Right atrium auricular region (tissue), 2 donors: ENCODE measurements around the gene HK3. TPM values are rescaled to one million over a fixed set of nuclear protein-coding genes. Genes with fewer than 3 reads are reported as not detected.

ENCODE experiments used
- DNase-seq: peaks from one replicate; pipeline ENCODE4 v3.0.0-alpha.2; 2019; ENCODE audit warnings: low spot score
- H3K27ac ChIP-seq, 2 donors: fragments of 200-600 bp; sonication (generic); 1 replicate in 1 of 2; 2 replicates in 1 of 2; pipeline ENCODE4 v1.5.1; 2016 to 2019
- H3K27me3 ChIP-seq, 2 donors: fragments of 200-600 bp; sonication (generic); one replicate each; pipeline versions ENCODE4 v1.5.1 to v1.6.0; 2017 to 2019
- H3K36me3 ChIP-seq: fragments of 200-600 bp; sonication (generic); one replicate; pipeline ENCODE4 v1.5.1; 2016
- H3K4me1 ChIP-seq, 2 donors: fragments of 200-600 bp; sonication (generic); one replicate each; pipeline versions ENCODE4 v1.5.1 to v1.6.0; 2017 to 2019
- H3K4me3 ChIP-seq, 2 donors: fragments of 200-600 bp; sonication (generic); 1 replicate in 1 of 2; 2 replicates in 1 of 2; pipeline ENCODE4 v1.5.1; 2017 to 2019; ENCODE audit warnings: mild to moderate bottlenecking in 1 of 2, moderate library complexity in 1 of 2
- H3K9me3 ChIP-seq, 2 donors: fragments of 200-600 bp; sonication (generic); one replicate each; pipeline ENCODE4 v1.5.1; 2019
- CTCF ChIP-seq, 2 donors: fragments of 200-600 bp; sonication (generic); IDR thresholded peaks; one replicate each; pipeline ENCODE4 v1.5.1; 2019; ENCODE audit warnings: antibody characterized with exemption in 2 of 2
- total RNA-seq, 2 donors: library from RNA; depleted of rRNA; stranded (reverse); fragments of >200 nt; gene quantifications; one replicate each; pipeline ENCODE4 v1.1.0, GENCODE V29; 2016

Gene HK3
- total RNA-seq, 2 donors from 2014 or later, result 0.85 to 4.4 TPM

DNA sequence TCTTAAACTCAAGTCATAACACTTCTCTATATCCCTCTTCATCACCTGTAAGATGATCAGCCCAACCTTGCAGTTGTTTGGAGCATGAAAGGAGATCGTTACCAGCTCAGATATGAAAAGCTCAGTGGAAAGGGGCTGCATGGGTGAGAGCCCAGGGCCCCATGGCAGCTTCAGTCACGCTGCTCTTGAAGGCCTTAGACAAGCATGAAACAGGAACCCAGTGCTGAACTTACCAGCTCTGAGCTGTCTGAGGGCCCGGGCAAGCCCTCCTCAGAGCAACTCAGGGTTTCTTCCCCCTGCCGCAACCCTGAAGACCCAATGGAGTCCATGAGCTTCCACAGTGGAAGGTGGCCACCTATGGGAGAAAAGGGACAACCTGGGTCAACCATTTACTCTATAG, 3.3 kb downstream of the HK3 start:
- no peaks in the 10 kb centered on the region for H3K9me3 ChIP-seq
- DNase-seq, result no peak
- H3K36me3 ChIP-seq, result no peaks in the 10 kb centered on the region
- H3K27me3 ChIP-seq, result no peaks in the 10 kb centered on the region
- H3K4me3 ChIP-seq, result no peak overlapping the region
- peaks cover 0 to 4% of the 10 kb centered on the region in 2 donors for H3K4me1 ChIP-seq
- no peak for TF ChIP-seq CTCF (IDR thresholded peaks at IDR 0.05)
- H3K27ac ChIP-seq, result no peak overlapping the region

DNA sequence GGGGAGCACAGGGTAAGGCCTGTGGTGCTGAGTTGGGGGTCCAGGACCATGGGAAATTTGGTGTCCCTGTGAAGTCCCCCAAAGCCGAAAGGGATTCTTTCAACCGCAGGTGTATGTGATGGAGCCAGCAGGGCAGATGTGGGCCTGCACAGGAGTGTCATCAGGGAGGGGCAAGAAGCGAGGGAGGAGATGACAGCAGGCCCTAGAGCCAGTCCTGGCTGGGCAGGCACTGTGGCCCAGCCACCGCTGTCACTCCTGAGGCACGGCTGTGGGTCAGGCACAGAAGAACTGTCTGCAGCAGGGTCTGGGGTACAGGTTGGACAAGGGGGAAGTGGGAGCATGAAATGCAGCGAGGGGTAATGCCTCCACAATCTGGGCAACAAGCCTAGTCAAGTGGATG, 4.8 kb downstream of the HK3 start:
- Histone ChIP-seq H3K36me3 (no peaks in the 10 kb centered on the region), H3K27ac (no peak overlapping the region), H3K27me3 (no peaks in the 10 kb centered on the region), H3K4me3 (no peak overlapping the region), H3K4me1 (no peaks in the 10 kb centered on the region), H3K9me3 (no peaks in the 10 kb centered on the region)
- DNase-seq, result no peak
- TF ChIP-seq CTCF (IDR thresholded peaks at IDR 0.05), result no peak

DNA sequence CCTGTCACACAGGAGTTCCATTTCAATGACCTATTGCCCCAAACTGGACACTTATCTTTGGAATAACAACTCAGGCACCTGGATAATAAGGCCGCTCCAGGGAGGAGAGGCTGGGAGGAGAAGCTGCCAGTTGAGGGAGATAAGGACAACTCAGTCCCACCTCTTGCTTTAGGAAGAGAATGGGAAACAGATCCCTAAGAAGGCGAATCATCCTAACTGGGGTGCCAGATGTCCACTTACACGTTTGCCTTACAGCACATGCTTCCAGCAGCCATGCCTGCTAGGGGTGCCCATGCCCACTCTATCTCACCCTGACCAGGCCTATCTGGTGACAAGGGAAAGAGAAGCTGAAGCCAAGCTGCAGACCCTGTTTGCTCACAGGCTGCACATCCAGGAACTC, 6.5 kb downstream of the HK3 start:
- H3K4me1 ChIP-seq, result no peaks in the 10 kb centered on the region
- H3K36me3 ChIP-seq, result no peaks in the 10 kb centered on the region
- no peaks in the 10 kb centered on the region for H3K27me3 ChIP-seq
- H3K27ac ChIP-seq, result no peak overlapping the region
- H3K4me3 ChIP-seq, result no peak overlapping the region
- no peak for TF ChIP-seq CTCF (IDR thresholded peaks at IDR 0.05)
- no peaks in the 10 kb centered on the region for H3K9me3 ChIP-seq
- DNase-seq, result no peak

- Histone ChIP-seq H3K27me3 (no peaks in the 10 kb centered on the region), H3K4me3 (no peak overlapping the region), H3K27ac (no peak overlapping the region), H3K9me3 (no peaks in the 10 kb centered on the region), H3K4me1 (no peaks in the 10 kb centered on the region), H3K36me3 (no peaks in the 10 kb centered on the region)
- no peak for TF ChIP-seq CTCF (IDR thresholded peaks at IDR 0.05)
- no peak for DNase-seq
Measured at GRCh38 chr5:176891331-176891958, 7.7 kb downstream of the HK3 start.

DNA sequence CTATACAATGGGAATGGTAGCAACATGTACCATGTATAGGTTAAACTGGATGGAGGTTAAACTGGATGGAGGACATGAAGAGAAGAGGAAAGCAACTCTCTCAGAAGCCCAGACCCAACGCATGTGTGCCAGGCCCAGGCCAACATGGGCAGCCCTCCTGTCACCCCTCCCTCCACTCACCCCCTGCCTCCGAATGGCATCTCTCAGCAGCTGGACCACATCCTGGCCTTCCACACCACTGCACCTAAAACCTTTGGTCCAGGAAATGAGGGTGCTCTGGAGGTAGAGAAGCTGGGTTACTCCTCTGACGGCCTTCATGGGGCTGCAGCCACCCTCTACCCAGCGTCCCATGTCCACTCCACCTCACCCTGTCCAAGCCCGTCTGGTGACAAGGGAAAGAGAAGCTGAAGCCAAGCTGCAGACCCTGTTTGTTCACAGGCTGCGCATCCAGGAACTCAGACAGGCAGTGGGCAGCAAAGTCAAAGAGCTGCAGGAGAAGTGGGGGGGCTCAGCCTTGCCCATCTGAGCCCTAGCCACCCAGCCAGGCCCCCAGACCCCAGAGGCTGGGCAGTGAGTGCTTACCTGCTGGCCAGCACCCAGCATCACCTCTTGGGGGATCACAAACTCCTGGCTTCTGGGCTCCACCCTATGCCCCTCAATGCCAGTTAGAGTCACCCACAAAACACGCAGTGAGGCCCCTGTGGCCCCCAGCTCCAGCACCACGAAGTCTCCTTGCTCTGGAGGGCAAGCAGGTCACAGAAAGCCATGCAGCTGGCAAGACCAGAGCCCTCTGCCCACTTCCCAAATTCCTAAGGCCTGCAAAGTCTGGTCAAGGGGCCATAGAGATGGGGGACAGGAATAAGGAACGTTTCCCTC, 8.5 kb downstream of the HK3 start:
- Histone ChIP-seq H3K4me1 (no peaks in the 10 kb centered on the region), H3K27me3 (no peaks in the 10 kb centered on the region), H3K36me3 (no peaks in the 10 kb centered on the region), H3K9me3 (no peaks in the 10 kb centered on the region), H3K4me3 (no peak overlapping the region), H3K27ac (no peak overlapping the region)
- no peak for TF ChIP-seq CTCF (IDR thresholded peaks at IDR 0.05)
- DNase-seq, result no peak
